ENCODE measurements around the gene ZNF688.

The ZNF688 gene

DNA sequence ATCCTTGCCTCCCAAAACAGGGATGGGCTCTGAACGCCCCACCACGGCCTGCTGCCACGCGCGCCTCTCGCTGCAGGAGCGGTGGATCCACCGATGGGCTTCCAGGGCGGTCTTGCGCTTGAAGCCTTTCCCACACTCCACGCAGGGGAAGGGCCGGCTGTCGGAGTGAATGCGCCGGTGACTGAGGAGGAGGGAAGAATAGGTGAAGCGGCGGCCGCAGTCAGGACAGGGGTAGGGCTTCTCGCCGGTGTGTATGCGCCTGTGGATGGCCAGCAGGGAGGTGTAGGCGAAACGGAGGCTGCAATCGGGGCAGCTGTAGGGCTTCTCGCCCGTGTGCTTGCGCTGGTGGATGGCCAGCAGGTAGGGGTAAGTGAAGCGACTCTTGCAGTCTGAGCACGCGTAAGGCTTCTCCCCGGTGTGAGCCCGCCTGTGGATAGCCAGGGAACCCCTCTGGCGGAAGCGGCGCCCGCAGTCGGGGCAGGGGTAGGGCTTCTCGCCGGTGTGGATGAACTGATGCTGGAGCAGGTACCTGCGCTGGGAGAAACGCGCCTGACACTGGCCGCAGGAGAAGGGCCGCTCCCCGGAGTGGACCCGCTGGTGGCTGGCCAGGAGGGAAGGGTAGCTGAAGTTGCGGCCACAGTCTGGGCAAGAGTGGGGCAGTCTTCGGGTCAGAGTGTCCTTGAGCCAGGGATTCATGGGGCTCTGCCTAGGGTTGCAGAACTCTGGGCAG lies 11.3 kb upstream of the ZNF688 start:
- DNase-seq = no peak
- TF ChIP-seq, protein P1, sequence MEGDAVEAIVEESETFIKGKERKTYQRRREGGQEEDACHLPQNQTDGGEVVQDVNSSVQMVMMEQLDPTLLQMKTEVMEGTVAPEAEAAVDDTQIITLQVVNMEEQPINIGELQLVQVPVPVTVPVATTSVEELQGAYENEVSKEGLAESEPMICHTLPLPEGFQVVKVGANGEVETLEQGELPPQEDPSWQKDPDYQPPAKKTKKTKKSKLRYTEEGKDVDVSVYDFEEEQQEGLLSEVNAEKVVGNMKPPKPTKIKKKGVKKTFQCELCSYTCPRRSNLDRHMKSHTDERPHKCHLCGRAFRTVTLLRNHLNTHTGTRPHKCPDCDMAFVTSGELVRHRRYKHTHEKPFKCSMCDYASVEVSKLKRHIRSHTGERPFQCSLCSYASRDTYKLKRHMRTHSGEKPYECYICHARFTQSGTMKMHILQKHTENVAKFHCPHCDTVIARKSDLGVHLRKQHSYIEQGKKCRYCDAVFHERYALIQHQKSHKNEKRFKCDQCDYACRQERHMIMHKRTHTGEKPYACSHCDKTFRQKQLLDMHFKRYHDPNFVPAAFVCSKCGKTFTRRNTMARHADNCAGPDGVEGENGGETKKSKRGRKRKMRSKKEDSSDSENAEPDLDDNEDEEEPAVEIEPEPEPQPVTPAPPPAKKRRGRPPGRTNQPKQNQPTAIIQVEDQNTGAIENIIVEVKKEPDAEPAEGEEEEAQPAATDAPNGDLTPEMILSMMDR (IDR thresholded peaks at IDR 0.05; ENCODE audit: low read depth, low read length, missing control alignments) = no peak
- H3K27me3 ChIP-seq (replicated peaks) = no peaks in the 10 kb centered on the region
- H3K27ac ChIP-seq = no peak overlapping the region
- no peak overlapping the region for H3K4me3 ChIP-seq (ENCODE audit: low read depth, low read length)
- in situ Hi-C loops (cut with HindIII; ENCODE audit: low pct_ligation_motif_present, low sequenced_read_pairs) = no loop called here
- peaks cover 19% of the 10 kb centered on the region for H3K36me3 ChIP-seq (replicated peaks)

DNA sequence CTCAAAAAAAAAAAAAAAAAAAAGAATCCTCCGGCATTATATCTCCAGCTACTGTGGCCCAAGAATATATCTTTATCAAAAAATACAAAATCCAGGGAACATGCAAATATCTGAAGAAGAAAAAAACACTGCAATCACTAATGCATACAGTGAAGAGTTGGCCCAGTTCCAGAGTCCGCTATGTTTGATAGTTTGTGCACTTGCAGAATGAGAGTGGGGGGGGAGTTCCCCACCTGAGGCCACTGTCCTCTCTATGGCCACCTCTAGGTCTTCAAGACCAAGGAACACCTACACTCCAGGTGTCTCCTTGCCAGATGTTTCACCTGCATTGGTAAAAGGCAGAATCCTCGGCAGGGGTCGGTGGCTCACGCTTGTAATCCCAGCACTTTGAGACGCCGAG lies 9.9 kb upstream of the ZNF688 start:
- Histone ChIP-seq H3K36me3 (replicated peaks) (peaks cover 19% of the 10 kb centered on the region), H3K4me3 (ENCODE audit: low read depth, low read length) (no peak overlapping the region), H3K27ac (no peak overlapping the region), H3K27me3 (replicated peaks) (no peaks in the 10 kb centered on the region)
- in situ Hi-C loops (cut with HindIII; ENCODE audit: low pct_ligation_motif_present, low sequenced_read_pairs) = no loop called here
- TF ChIP-seq, protein P1 (IDR thresholded peaks at IDR 0.05; ENCODE audit: low read depth, low read length, missing control alignments) = no peak
- no peak for DNase-seq

DNA sequence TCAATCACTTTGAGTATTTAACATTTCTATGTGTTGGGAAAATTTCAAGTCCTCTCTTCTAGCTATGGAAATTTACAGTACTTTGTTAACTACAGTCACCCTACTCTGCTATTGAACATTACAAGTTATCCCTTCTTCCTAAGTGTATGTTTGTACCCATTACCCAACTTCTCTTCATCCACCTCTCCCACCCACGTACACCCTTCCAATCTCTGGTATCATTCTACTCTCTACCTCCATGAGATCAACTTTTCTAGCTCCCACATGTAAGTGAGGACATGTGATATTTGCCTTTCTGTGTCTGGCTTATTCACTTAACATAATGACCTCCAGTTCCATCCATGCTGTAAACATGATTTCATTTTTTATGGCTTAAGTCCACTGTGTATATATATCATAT lies 3.2 kb upstream of the ZNF688 start:
- DNase-seq = no peak
- no peaks in the 10 kb centered on the region for H3K27me3 ChIP-seq (replicated peaks)
- H3K36me3 ChIP-seq (replicated peaks) = peaks cover 3% of the 10 kb centered on the region
- no peak overlapping the region for H3K4me3 ChIP-seq (ENCODE audit: low read depth, low read length)
- in situ Hi-C loops (cut with HindIII; ENCODE audit: low pct_ligation_motif_present, low sequenced_read_pairs) = no loop called here
- TF ChIP-seq, protein P1 (IDR thresholded peaks at IDR 0.05; ENCODE audit: low read depth, low read length, missing control alignments) = no peak
- no peak overlapping the region for H3K27ac ChIP-seq

DNA sequence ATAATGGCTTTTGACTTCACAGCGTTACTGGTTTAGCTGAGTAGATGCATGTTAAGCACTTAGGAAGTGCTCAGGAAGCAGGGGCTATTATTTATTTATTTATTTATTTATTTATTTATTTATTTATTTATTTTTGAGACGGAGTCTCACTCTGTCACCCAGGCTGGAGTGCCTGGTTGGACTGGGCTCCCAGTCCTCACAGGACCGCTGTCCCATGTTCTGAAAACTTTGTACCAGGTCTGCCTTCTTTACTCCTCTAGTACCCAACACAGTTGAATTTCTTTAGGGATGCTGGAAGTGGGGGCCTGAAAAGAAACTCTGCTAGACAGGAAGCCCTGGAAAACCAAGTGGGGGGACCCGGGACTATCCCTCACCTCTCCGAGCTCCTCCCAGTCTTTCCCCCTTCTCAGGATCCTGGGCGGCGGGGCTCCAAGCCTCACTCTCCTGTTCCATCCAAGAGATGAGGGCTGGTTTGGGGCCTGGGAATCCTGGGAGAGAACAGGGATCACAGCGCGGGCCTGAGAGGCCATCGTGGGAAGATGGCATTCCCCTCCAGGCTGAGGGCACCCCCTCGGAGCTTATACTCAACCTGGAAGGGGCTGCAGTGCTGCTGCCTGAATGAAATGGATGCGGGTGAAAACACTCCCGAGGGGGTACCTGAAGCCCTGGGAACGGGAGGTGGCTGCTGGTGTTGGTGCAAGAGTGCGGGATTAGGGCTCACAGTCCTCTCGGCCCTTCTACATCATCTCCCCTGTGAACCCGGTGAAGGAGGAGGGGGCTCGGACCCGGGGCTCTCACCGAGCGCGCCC lies 674 bp downstream of the ZNF688 start:
- Histone ChIP-seq H3K27ac (peak overlapping the region; percentile 73), H3K4me3 (ENCODE audit: low read depth, low read length) (peak overlapping the region; percentile 68), H3K36me3 (replicated peaks) (no peaks in the 10 kb centered on the region), H3K27me3 (replicated peaks) (no peaks in the 10 kb centered on the region)
- TF ChIP-seq, protein P1 (IDR thresholded peaks at IDR 0.05; ENCODE audit: low read depth, low read length, missing control alignments) = no peak
- peak; percentile 16 for DNase-seq
- in situ Hi-C loops (cut with HindIII; ENCODE audit: low pct_ligation_motif_present, low sequenced_read_pairs) = no loop called here

DNA sequence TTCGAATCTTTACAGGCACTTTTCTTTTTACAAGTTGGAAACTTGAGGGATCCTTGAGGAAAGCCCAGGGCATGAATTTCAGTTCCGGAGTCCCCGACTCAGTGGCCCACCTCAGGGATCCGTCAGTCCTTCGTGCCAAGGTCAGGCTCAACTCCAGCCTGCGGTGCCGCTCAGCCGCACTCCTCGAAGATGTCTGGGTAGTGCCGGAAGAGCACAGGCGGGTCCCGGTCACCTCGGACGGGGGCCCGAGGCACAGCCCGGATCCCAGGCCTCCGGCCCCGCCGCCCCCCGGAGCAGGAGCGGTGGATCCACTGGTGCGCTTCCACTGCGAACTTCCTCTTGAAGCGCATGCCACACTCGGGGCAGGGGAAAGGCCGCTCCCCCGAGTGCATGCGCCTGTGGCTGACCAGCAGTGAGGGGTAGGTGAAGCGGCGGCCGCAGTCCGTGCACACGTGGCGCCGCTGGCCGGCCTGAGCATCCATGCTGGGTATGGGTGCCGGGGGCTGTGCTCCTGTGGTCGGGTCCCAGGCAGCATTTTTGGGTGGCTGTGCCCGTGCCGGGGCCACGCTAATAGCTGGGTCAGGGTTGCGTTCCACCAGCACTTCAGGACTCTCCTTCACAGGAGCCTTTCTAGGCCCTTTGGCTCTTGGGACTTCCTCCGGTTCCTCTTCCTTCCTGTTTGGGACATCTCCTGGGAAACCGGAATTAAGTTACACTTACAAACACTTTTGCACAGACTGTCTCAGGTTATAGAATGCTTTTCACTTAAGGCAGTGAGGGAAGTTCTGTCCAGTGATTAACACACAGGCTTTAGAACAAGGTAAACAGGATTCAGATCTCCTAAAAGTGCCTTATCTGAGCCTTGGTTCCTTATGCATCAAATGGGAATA lies 1.5 kb downstream of the ZNF688 start:
- H3K27ac ChIP-seq = no peak overlapping the region
- in situ Hi-C loops (cut with HindIII; ENCODE audit: low pct_ligation_motif_present, low sequenced_read_pairs) = no loop called here
- DNase-seq = no peak

More for the DNA sequence above, 1.5 kb downstream of the ZNF688 start:
- H3K27me3 ChIP-seq (replicated peaks) = no peaks in the 10 kb centered on the region
- TF ChIP-seq, protein P1 (IDR thresholded peaks at IDR 0.05; ENCODE audit: low read depth, low read length, missing control alignments) = no peak
- no peaks in the 10 kb centered on the region for H3K36me3 ChIP-seq (replicated peaks)
- no peak overlapping the region for H3K4me3 ChIP-seq (ENCODE audit: low read depth, low read length)

All from brain microvascular endothelial cell (primary cell).